ENCODE results near the gene NT5E.

GRCh38 chr6:85403331-85404015 lies 46.4 kb upstream of the NT5E start:
- TF ChIP-seq EZH2phosphoT487 (IDR thresholded peaks at IDR 0.05; ENCODE audit: borderline replicate concordance, low read depth, low read length): no peak
- TF ChIP-seq CTCF (conservative IDR thresholded peaks at IDR 0.05; ENCODE audit: low read length): no peak
